Fibroblast of skin of left quadriceps (primary cell): ENCODE data around the gene YTHDF1.

Experiments used
- DNase-seq, 2 experiments: peaks; one replicate each; pipeline ENCODE4 v3.0.0-alpha.2; 2013; ENCODE audit warnings: low read depth in 2 of 2

YTHDF1 gene

GRCh38 chr20:63248835-63249591, 33.1 kb upstream of the YTHDF1 start:
- no peak for DNase-seq

- no peak for DNase-seq
Observed at GRCh38 chr20:63247671-63248228, 31.8 kb upstream of the YTHDF1 start.

DNA sequence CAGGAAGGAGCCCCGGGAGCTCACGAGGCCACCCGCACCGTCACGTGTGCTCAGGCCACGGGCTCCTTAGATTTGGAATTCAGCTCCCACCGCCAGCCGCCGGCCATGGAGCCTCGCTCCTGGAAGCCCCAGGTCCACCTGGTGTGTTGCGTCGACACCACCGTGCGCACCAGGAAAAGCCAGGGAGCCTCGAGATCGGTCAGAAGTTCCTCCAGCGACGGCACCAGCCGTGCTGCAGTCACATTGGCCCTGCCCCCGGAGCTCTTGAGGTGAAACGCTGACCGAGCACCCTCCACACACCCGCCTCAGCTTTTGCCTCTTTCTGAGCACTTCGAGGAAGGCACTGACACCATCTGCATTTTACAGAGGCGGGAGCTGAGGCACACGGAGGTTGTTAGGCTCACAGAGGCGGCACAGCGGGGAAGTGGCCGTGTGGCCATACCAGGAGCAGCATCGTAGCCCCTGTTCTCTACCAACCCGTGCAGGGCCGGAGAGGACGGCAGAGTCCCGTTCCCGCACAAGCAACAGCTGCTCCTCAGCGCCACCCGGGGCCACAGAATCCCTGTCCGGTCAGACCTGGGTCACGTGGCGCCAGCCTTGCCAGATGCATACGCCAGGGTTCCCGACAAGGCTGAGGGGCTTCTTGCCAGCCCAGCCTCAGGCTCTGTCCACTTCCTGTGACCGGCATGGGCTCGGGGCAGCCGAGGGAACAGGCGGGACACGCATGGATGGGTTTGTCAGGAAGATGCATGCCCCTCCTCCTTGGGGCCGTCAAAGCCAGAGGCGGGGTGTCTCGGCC, 30.8 kb upstream of the YTHDF1 start:
- no peak for DNase-seq

DNA sequence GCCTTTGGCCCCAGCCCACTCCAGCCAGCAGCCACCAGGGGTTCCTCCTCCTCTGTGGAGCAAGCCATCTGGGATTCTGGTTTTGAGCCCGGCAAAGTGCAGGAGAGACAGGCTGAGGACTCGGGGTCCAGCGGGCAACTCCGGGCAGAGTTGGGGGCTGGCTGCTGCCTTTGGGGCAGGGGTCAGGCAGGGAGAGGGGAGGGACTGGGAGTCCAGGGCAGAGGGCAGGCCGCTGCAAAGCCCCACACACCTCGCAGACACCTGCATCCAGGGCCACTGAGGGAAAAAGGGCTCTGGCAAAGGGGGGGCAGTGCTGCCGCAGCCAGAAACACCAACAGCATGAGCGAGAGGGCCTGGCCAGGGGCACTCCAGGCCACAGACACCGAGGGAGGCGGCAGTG, 28.5 kb upstream of the YTHDF1 start:
- no peak for DNase-seq

DNA sequence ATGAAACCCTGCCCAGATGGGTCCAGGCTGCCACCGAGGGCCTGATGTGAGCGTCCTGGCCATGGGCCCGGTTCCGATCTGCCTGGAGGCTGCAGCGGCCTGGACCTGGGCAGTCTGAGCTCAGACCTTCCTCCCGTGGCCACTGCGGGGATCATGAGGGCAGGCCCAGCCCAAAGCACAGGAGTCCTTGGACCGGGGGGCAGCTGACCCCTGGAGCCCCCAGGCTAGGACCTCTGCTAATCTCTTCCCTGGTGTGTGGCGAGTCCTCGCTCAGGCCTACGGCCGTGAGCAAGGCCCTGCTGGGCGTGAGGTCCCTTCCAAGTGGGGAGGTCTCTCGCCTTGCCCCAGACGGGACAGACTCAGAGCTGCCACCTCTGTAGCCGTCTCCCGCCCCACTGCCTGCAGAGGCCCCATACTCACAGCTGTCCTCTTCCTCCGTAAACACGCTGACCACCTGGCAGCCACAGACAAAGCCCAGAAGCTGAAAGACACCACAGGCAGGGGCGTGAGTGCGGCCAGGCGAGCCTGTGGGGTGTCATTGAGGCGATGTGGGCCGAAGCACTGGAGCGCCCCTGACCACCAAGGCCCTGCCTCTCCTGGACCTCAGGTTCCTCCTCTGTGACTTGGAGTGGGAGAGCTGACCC, 27.8 kb upstream of the YTHDF1 start:
- no peak for DNase-seq

- DNase-seq = no peak
Observed at GRCh38 chr20:63242736-63243135, 26.8 kb upstream of the YTHDF1 start.

- DNase-seq = no peak
Observed at GRCh38 chr20:63241272-63241671, 25.3 kb upstream of the YTHDF1 start.

DNA sequence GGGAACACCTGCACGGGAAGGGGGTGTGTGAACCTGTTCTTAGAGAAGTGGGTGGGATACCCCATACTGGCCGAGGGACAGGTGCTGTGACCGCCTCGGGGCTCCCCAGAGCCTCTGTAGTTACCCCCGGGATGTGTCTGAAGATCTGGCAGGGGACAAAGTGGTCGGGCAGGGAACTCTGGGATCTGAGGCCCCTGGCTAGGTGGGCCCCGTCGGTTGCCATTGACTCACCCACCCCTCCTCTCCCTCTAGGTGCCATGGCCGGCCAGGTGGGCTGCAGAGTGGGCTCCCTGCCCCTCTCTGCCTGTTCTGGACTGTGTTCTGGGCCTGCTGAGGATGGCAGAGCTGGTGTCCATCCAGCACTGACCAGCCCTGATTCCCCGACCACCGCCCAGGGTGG, 24.1 kb upstream of the YTHDF1 start:
- no peak for DNase-seq

DNA sequence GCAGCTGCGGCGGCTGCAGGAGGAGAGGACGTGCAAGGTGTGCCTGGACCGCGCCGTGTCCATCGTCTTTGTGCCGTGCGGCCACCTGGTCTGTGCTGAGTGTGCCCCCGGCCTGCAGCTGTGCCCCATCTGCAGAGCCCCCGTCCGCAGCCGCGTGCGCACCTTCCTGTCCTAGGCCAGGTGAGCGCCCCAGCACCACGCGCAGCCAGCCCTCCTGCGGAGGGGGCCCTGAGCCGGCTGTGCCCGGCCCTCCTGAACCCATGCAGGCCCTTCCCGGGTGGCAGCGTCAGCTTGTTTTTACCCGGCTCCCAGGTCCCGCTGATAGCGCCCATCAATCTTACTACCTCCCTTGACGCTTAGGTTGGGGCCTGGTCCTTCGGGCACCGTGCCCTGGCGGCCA, 23.5 kb upstream of the YTHDF1 start:
- DNase-seq = no peak

GRCh38 chr20:63238514-63239125, 22.7 kb upstream of the YTHDF1 start:
- no peak for DNase-seq

DNA sequence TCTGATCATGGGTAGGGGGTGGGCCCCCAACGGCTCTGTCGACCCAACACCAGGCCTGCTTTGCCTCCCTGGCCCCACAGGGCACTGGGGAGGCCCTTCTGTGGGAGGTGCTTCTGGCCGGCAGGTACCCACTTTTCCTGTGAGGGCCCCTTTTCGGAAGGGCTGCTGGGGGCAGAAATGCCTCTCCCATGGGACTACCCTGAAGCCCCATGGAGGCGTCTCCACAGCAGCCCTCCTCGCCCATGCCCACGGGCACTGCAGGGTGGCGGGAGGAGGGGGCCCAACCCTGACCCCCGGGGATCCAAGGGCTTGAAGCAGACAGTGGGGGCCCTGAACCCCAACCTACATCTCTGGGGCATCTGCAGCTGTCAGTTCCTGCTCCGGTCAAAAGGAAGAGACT, 22.1 kb upstream of the YTHDF1 start:
- DNase-seq = no peak

DNA sequence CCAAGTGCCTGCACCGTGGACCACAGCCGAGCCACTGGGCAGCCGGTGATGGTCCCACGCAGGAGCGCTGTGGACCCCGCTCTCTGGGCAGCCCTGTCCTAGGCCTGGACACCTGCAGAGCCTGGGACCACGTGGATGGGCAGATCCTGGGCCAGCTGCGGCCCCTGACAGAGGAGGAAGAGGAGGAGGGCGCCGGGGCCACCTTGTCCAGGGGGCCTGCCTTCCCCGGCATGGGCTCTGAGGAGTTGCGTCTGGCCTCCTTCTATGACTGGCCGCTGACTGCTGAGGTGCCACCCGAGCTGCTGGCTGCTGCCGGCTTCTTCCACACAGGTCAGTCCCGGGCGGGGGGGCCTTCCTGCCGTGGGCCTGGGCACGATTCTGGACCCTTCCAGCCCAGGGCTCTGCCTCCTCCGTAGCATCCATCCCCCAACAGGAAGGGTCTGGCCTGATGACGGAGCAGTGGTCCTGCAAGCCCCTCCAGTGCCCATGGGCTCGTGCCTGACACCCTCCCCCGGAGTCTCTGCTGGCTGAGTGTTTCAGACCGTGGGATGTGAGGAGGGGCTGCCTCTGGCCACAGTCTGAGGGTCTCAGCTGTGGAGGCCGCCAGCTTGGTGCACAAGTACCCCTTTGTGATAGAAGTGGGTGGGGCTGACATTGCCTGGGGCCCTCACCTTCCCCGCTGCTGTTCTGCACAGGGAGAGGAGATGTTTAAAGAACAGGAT, 20.3 kb upstream of the YTHDF1 start:
- no peak for DNase-seq

GRCh38 chr20:63235399-63235983, 19.6 kb upstream of the YTHDF1 start, which contains the start of gene BIRC7:
Gene BIRC7, plus strand, starts transcription at chr20:63235905. Its CDS starts 192 bp downstream, at chr20:63236097.
- no peak for DNase-seq

DNA sequence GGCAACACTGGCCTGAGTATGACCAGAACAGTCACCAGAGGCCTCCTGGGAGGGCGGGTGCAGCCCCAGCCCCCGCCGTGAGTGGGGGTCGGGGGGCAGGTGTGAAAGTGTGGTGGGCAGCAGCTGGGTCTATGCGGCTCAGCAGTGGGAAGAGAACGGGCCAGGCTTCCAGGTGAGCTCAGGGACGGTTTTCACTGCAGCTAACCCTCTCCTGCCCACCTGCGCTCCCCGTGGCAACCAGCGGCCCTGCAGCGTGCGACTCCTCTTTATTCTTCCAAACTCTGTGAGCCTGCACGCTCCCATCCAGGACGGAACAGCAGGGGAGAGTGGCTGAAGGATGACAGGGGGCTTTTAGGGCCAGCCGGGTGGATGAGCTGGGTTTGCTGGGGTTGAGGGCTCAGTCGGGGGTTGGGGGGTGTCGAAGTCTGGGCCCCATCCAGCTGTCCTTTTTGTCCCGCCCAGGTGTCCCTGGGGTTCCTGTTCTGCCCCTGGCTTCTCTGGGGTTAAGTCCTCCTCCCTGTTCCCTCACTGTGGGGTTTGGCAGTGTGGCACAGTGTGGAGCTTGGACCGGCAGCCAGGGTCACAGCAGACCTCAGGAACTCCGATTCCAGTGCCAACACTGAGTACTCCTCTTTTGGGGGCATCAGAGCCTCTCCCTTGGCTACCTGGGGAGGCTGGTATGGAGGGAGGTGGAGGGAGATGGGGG, 18.9 kb upstream of the YTHDF1 start:
- DNase-seq = no peak

- DNase-seq = no peak
Observed at GRCh38 chr20:63233924-63234323, 18.0 kb upstream of the YTHDF1 start.

DNA sequence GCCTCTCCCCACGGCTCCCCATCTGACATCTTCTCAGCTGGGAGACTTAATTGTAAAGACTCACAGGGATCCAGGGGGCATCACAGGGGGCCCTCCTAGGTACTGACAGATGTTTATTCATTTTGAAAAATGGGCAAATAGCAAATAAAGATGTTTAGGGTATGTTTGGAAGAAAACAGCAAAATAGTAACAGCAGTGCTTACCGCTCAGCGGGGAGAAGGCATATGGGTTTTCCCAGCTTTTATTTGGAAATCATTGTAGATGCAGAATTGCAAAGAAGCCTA, 17.1 kb upstream of the YTHDF1 start:
- DNase-seq = no peak

DNA sequence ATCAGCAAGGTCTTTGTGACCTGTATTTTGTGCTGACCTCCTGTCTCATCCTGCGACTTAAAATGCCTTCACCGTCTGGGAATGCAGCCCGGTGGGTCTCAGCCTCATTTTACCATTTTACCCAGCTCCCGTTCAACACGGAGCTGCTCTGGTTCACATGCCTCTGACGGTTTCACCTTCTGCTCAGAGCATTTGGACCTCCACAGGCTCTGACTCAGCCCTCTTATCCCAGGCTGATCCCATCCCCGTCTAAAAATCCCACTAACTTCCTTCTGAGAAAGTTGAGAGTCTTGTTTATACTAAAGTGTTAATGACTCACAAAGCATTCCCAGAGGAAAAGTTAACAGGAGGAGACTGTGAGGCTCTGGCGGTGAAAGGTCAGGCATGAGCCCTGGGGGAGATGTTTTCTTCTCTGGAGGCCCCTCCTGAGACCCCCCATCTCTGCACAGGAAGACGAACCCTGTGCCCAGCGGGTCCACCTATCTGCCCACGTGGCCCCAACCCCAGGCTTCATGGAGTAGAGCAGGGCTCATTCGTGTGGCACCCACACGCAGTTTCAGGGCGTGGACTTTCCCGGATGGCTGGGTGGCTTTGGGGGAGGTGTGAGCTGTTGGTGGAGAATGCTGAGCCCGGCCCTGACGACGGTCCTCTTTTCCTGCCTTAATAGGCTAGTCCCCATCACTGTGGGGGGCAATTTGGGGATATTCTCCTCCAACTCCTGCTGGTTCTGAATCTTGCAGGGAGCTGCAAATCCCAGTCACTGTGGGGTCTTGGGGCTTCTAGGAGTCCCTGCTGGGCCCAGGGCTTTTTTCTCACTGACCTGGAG, 16.5 kb upstream of the YTHDF1 start:
- DNase-seq = peak; percentile 78 to 80

DNA sequence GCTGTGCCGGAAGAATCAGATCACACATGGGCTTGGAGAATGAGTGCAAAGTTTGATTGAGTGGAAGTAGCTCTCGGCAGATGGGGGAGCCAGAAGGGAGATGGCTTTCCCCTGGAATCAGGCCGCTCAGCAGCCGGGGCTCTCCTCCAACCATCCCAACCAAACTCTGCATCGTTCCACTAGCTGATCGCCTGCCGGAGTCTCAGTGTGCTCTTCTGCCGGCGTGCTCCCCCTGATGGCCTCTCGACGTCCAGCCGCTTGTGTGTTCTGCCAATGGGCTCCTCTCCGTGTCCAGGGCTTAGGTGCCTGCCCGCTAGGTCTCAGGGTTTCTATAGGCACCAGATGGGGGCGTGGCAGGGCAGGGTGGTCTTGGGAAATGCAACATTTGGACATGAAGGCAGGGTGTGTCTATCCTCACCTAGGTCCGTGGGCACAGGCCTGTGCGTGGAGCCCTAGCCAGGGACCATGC, 14.9 kb upstream of the YTHDF1 start:
- no peak for DNase-seq

DNA sequence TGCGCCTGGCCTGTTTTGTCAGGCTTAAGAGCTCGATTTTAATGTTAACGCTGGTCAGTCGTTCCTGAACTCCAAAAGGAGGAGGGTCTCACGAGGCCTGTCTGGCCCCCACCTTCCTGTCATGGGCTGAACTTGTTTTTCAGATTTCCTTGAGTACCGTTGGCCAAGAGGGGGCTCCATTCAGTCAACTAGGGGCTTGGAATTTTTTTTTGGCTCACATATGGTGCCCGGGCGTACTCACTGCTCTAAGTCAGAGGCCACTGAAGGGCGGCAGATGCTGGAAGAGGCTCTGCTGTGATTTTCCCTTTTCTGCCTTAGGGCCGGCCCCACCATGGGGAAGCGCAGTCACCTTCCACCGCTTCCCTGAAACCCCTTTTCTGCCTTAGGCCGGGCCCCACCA, 12.9 kb upstream of the YTHDF1 start:
- no peak for DNase-seq
